Upper lobe of right lung (tissue), 1 donor: ENCODE measurements around the gene ERCC6L. TPM values are rescaled to one million over a fixed set of nuclear protein-coding genes. Genes with fewer than 3 reads are reported as not detected.

Source experiments
- ATAC-seq: fragments of 200-7000 bp; cut with Tn5 transposase; one replicate; pipeline ENCODE4 v1.9.1; 2020; ENCODE audit warnings: mild to moderate bottlenecking, moderate library complexity
- DNase-seq: peaks from one replicate; pipeline ENCODE4 v3.0.0-alpha.2; 2020
- H3K27ac ChIP-seq: fragments of 200-600 bp; one replicate; pipeline ENCODE4 v1.8.0; 2022
- H3K27me3 ChIP-seq: fragments of 200-600 bp; one replicate; pipeline ENCODE4 v1.8.0; 2022; ENCODE audit warnings: mild to moderate bottlenecking
- H3K36me3 ChIP-seq: fragments of 200-600 bp; one replicate; pipeline ENCODE4 v1.8.0; 2022
- H3K4me1 ChIP-seq: fragments of 200-600 bp; one replicate; pipeline ENCODE4 v1.8.0; 2022
- H3K4me3 ChIP-seq: fragments of 200-600 bp; one replicate; pipeline ENCODE4 v1.8.0; 2022; ENCODE audit warnings: mild to moderate bottlenecking
- H3K9me3 ChIP-seq: fragments of 200-600 bp; one replicate; pipeline ENCODE4 v1.8.0; 2022
- intact Hi-C: fragments of 100-400 bp; cut with DNase I; formaldehyde crosslinking; loops from one replicate; pipeline ENCODE4 v1.11.0; 2022
- total RNA-seq: library from RNA; stranded (reverse); fragmentation: NEBNext Ultra II Directional; extraction: Animal tissue kit (Norgen Biotek cat#: 25700); gene quantifications from one replicate; pipeline ENCODE4 v1.2.1, GENCODE V29; 2021
- TF ChIP-seq, protein P1 (sequence below): fragments of 200-600 bp; IDR thresholded peaks from one replicate; pipeline ENCODE4 v1.8.0; 2022; ENCODE audit warnings: antibody characterized with exemption
- donor health status: DM: no; HTN: yes; CAD: no; lungs with severe emphysema.

The ERCC6L gene
- total RNA-seq, 1 donor from 2014 or later, result not detected

DNA sequence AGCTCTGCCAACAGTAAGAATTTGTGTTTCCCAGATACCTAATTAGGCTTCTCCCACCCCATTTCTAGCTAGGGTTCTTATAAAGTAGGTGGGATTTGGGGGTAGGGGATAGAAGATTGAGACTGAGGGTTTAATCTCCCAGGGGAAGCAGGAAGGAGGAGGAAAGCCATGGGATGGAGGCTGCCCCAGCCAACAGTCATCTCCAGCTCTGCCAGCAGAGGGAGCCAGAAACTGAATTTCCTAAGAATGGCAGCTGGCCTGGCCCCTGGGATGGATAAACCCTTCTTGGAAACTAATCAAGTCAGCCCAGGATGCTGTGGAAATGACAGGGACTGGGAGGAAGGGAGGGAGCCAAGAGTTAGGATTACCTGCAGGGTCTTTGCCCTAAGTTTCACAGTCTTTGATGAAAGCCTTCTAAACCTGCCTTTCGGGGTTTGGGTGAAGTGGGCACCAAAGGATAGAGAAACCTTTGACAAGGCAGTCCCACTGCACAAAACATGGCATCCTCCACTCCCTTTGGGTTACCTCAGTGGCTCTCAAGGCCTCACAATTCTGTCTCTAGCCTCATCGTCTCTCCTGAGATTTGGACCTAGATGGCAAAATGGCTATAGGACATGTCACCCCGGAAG is 6.7 kb upstream of the ERCC6L start:
- H3K27me3 ChIP-seq, result no peaks in the 10 kb centered on the region
- DNase-seq, result no peak
- H3K4me1 ChIP-seq, result no peaks in the 10 kb centered on the region
- no peaks in the 10 kb centered on the region for H3K36me3 ChIP-seq
- no peak overlapping the region for H3K4me3 ChIP-seq
- no peak overlapping the region for H3K27ac ChIP-seq
- peak; percentile 89 for ATAC-seq
- TF ChIP-seq, protein P1, sequence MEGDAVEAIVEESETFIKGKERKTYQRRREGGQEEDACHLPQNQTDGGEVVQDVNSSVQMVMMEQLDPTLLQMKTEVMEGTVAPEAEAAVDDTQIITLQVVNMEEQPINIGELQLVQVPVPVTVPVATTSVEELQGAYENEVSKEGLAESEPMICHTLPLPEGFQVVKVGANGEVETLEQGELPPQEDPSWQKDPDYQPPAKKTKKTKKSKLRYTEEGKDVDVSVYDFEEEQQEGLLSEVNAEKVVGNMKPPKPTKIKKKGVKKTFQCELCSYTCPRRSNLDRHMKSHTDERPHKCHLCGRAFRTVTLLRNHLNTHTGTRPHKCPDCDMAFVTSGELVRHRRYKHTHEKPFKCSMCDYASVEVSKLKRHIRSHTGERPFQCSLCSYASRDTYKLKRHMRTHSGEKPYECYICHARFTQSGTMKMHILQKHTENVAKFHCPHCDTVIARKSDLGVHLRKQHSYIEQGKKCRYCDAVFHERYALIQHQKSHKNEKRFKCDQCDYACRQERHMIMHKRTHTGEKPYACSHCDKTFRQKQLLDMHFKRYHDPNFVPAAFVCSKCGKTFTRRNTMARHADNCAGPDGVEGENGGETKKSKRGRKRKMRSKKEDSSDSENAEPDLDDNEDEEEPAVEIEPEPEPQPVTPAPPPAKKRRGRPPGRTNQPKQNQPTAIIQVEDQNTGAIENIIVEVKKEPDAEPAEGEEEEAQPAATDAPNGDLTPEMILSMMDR, result peak; percentile 58
- intact Hi-C loops, result no loop called here
- H3K9me3 ChIP-seq, result no peaks in the 10 kb centered on the region

DNA sequence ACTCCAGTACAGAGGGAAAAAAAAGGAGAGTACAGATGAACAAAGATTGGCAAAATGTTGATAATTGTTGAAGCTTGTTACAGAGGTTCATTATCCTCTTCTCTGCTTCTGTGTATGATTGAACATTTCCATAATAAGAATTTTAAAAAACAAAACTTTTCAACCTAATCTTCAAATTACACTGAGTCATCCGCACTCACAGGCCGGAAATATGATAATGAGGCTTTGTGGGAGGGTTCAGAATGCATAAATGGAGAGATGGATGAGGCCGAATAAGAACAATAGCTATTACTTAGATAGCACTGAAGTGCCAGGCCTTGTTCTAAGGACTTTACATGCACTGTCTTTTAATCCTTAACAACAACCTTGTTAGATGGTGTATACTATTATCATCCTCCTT is 4.6 kb upstream of the ERCC6L start:
- DNase-seq, result no peak
- H3K9me3 ChIP-seq, result no peaks in the 10 kb centered on the region
- H3K27me3 ChIP-seq, result no peaks in the 10 kb centered on the region
- TF ChIP-seq, protein P1, result no peak
- H3K4me1 ChIP-seq, result no peaks in the 10 kb centered on the region
- H3K27ac ChIP-seq, result no peak overlapping the region
- intact Hi-C loops, result no loop called here
- ATAC-seq, result no peak
- H3K4me3 ChIP-seq, result no peak overlapping the region
- H3K36me3 ChIP-seq, result no peaks in the 10 kb centered on the region

DNA sequence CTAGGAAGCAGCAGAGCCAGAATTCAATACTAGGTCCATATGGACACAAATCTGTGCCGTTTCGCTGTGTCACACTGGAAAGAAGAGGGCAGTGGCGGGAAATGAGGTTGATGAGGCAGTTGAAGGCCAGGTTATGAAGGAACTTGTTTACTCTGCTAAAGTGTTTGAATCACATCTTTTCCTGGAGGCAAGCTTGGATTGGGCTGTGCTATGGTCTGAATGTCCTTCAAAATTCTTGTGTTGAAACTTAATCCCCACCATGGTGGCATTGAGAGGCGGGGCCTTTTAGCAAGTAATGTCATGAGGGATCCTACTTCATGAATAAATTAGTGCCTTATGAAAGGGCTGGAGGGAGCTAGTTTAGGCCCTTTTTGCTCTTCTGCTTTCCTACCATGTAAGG is 2.1 kb upstream of the ERCC6L start:
- TF ChIP-seq, protein P1, result no peak
- no peaks in the 10 kb centered on the region for H3K9me3 ChIP-seq
- DNase-seq (no peak), ATAC-seq (no peak)
- H3K36me3 ChIP-seq, result no peaks in the 10 kb centered on the region
- no peaks in the 10 kb centered on the region for H3K4me1 ChIP-seq
- no peaks in the 10 kb centered on the region for H3K27me3 ChIP-seq
- intact Hi-C loops, result no loop called here
- no peak overlapping the region for H3K27ac ChIP-seq
- H3K4me3 ChIP-seq, result no peak overlapping the region

DNA sequence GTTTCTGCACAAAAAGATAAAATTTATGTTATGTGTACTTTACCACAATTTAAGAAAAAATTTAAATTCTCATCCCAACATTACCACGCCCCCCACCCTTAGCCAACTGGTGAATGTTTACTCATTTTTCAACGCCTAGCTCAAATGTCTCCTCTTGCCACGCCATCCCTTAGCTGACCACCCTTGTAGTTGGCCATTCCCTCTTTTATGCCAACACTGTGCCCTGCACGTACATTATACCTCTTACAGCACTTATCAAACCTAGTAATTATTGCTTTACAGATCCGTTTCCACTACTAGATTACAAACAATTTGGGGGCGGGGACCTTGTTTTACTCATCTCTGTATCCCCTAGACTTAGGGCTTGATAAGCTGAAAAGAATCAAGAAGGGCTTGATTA is 644 bp downstream of the ERCC6L start:
- Histone ChIP-seq H3K4me3 (no peak overlapping the region), H3K27me3 (no peaks in the 10 kb centered on the region), H3K27ac (no peak overlapping the region), H3K4me1 (no peaks in the 10 kb centered on the region), H3K9me3 (no peaks in the 10 kb centered on the region), H3K36me3 (no peaks in the 10 kb centered on the region)
- intact Hi-C loops, result no loop called here
- ATAC-seq (no peak), DNase-seq (no peak)
- TF ChIP-seq, protein P1, result no peak

DNA sequence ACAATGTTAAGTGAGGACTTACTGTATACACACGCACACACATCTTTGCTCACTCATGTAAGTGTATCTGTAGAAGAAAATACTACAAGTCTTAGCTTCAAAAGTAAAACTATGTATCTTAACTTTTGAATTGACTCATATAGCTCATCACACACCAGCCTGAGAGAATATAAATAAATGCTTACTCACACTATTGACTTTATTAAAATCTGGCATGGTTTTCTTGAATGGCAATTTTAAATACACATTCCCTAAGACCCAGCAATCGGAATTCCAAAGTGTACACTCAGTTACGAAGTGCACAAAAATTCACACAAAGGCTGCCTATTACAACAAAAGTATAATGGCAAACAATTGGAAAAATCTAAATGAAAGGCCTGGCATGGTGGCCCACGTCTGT is 2.0 kb downstream of the ERCC6L start:
- intact Hi-C loops, result no loop called here
- ATAC-seq, result no peak

More for the DNA sequence above, 2.0 kb downstream of the ERCC6L start:
- Histone ChIP-seq H3K36me3 (no peaks in the 10 kb centered on the region), H3K4me3 (no peak overlapping the region), H3K27ac (no peak overlapping the region), H3K27me3 (no peaks in the 10 kb centered on the region), H3K4me1 (no peaks in the 10 kb centered on the region), H3K9me3 (no peaks in the 10 kb centered on the region)
- no peak for DNase-seq
- TF ChIP-seq, protein P1, result no peak
